ENCODE measurements around the gene BMP3. TPM values are rescaled to one million over a fixed set of nuclear protein-coding genes. Genes with fewer than 3 reads are reported as not detected.

BMP3 gene
- total RNA-seq, 1 donor from 2014 or later: not detected

- intact Hi-C loops (cut with DNase I): no loop called here
- H3K27me3 ChIP-seq: no peaks in the 10 kb centered on the region
- TF ChIP-seq CTCF (IDR thresholded peaks at IDR 0.05): no peak
- no peak overlapping the region for H3K4me3 ChIP-seq
- no peak for DNase-seq (ENCODE audit: low spot score in 2 of 2)
- no peak overlapping the region for H3K27ac ChIP-seq
- no peaks in the 10 kb centered on the region for H3K4me1 ChIP-seq
- no peaks in the 10 kb centered on the region for H3K9me3 ChIP-seq
- no peaks in the 10 kb centered on the region for H3K36me3 ChIP-seq
These were observed 54.1 kb downstream of the BMP3 start for GRCh38 chr4:81084634-81085033.

GRCh38 chr4:81085291-81085690 lies 54.8 kb downstream of the BMP3 start:
- intact Hi-C loops (cut with DNase I): no loop called here
- no peak for DNase-seq (ENCODE audit: low spot score in 2 of 2)

GRCh38 chr4:81085979-81086378 lies 55.5 kb downstream of the BMP3 start:
- no peak for DNase-seq (ENCODE audit: low spot score in 2 of 2)
- Histone ChIP-seq H3K27ac (no peak overlapping the region), H3K27me3 (no peaks in the 10 kb centered on the region), H3K36me3 (no peaks in the 10 kb centered on the region), H3K4me1 (no peaks in the 10 kb centered on the region), H3K9me3 (no peaks in the 10 kb centered on the region), H3K4me3 (no peak overlapping the region)
- intact Hi-C loops (cut with DNase I): no loop called here
- no peak for TF ChIP-seq CTCF (IDR thresholded peaks at IDR 0.05)

More at GRCh38 chr4:81085291-81085690, 54.8 kb downstream of the BMP3 start:
- H3K4me1 ChIP-seq: no peaks in the 10 kb centered on the region
- H3K27ac ChIP-seq: no peak overlapping the region
- no peaks in the 10 kb centered on the region for H3K9me3 ChIP-seq
- H3K27me3 ChIP-seq: no peaks in the 10 kb centered on the region
- no peak for TF ChIP-seq CTCF (IDR thresholded peaks at IDR 0.05)
- no peak overlapping the region for H3K4me3 ChIP-seq
- no peaks in the 10 kb centered on the region for H3K36me3 ChIP-seq

- intact Hi-C loops (cut with DNase I): no loop called here
- no peaks in the 10 kb centered on the region for H3K4me1 ChIP-seq
- H3K27ac ChIP-seq: no peak overlapping the region
- no peaks in the 10 kb centered on the region for H3K9me3 ChIP-seq
- no peak for DNase-seq (ENCODE audit: low spot score in 2 of 2)
- no peaks in the 10 kb centered on the region for H3K36me3 ChIP-seq
- no peak overlapping the region for H3K4me3 ChIP-seq
- TF ChIP-seq CTCF (IDR thresholded peaks at IDR 0.05): no peak
- no peaks in the 10 kb centered on the region for H3K27me3 ChIP-seq
These were observed 63.4 kb downstream of the BMP3 start for GRCh38 chr4:81093720-81094401.

- DNase-seq (ENCODE audit: low spot score in 2 of 2): no peak
- H3K27ac ChIP-seq: no peak overlapping the region
- H3K4me3 ChIP-seq: no peak overlapping the region
- no peak for TF ChIP-seq CTCF (IDR thresholded peaks at IDR 0.05)
- H3K4me1 ChIP-seq: no peaks in the 10 kb centered on the region
- no peaks in the 10 kb centered on the region for H3K36me3 ChIP-seq
- intact Hi-C loops (cut with DNase I): no loop called here
- no peaks in the 10 kb centered on the region for H3K27me3 ChIP-seq
- H3K9me3 ChIP-seq: no peaks in the 10 kb centered on the region
These were observed 64.9 kb downstream of the BMP3 start for GRCh38 chr4:81095389-81095788.

GRCh38 chr4:81096566-81096965 lies 66.1 kb downstream of the BMP3 start:
- H3K4me1 ChIP-seq: no peaks in the 10 kb centered on the region
- no peaks in the 10 kb centered on the region for H3K9me3 ChIP-seq
- TF ChIP-seq CTCF (IDR thresholded peaks at IDR 0.05): no peak
- H3K27ac ChIP-seq: no peak overlapping the region
- H3K36me3 ChIP-seq: no peaks in the 10 kb centered on the region
- H3K27me3 ChIP-seq: no peaks in the 10 kb centered on the region
- DNase-seq (ENCODE audit: low spot score in 2 of 2): no peak
- no peak overlapping the region for H3K4me3 ChIP-seq
- intact Hi-C loops (cut with DNase I): no loop called here
